Lower leg skin (tissue), 3 donors: ENCODE results near the gene APBA2.

Experiments
- POLR2A ChIP-seq, 2 donors: fragments of 450-650 bp; IDR thresholded peaks; one replicate each; pipeline ENCODE4 v1.6.1; 2016 to 2017; ENCODE audit warnings: antibody characterized with exemption in 2 of 2, mild to moderate bottlenecking in 1 of 2, moderate library complexity in 1 of 2
- TF ChIP-seq, protein P1 (sequence below), 3 donors: fragments of 450-650 bp; IDR thresholded peaks; one replicate each; pipeline ENCODE4 v1.5.1; 2016; ENCODE audit warnings: antibody characterized with exemption in 3 of 3, mild to moderate bottlenecking in 3 of 3, moderate library complexity in 2 of 3

DNA sequence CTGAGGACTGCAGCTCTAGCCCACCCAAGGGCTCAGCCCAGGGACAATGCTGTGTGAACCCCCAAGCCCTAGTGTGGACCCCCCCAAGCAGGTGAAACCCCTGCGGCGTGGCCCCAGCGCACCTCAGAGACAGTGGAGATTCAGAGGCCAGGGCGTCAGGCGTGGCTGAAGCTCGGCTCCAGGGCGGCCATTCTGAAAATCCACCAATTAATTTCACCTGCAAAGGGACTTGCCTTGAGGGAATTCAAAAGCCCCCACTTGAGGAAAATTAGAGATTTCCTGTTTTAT is 235.5 kb downstream of the APBA2 start:
- TF ChIP-seq POLR2A (IDR thresholded peaks at IDR 0.05): no peak
- TF ChIP-seq, protein P1, sequence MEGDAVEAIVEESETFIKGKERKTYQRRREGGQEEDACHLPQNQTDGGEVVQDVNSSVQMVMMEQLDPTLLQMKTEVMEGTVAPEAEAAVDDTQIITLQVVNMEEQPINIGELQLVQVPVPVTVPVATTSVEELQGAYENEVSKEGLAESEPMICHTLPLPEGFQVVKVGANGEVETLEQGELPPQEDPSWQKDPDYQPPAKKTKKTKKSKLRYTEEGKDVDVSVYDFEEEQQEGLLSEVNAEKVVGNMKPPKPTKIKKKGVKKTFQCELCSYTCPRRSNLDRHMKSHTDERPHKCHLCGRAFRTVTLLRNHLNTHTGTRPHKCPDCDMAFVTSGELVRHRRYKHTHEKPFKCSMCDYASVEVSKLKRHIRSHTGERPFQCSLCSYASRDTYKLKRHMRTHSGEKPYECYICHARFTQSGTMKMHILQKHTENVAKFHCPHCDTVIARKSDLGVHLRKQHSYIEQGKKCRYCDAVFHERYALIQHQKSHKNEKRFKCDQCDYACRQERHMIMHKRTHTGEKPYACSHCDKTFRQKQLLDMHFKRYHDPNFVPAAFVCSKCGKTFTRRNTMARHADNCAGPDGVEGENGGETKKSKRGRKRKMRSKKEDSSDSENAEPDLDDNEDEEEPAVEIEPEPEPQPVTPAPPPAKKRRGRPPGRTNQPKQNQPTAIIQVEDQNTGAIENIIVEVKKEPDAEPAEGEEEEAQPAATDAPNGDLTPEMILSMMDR (IDR thresholded peaks at IDR 0.05): no peak
